Lower leg skin (tissue), 3 donors: ENCODE results near the gene SGSH.

ENCODE experiments used
- CTCF ChIP-seq, 3 donors: fragments of 450-650 bp; IDR thresholded peaks; one replicate each; pipeline ENCODE4 v1.5.1; 2016; ENCODE audit warnings: antibody characterized with exemption in 3 of 3, mild to moderate bottlenecking in 3 of 3, moderate library complexity in 2 of 3
- POLR2A ChIP-seq, 2 donors: fragments of 450-650 bp; IDR thresholded peaks; one replicate each; pipeline ENCODE4 v1.6.1; 2016 to 2017; ENCODE audit warnings: antibody characterized with exemption in 2 of 2, mild to moderate bottlenecking in 1 of 2, moderate library complexity in 1 of 2

GRCh38 chr17:80220736-80221215 is 643 bp upstream of the SGSH start:
- no peak for TF ChIP-seq CTCF (IDR thresholded peaks at IDR 0.05)
- TF ChIP-seq POLR2A (IDR thresholded peaks at IDR 0.05): no peak
